NCI-H2081 treated with DMSO at 0.1 percent for 48 hours (cell line): ENCODE results near the gene TFCP2L1.

Experiments used
- DNase-seq: peaks from one replicate; lab custom pipeline; 2025; lab: John Stamatoyannopoulos, UW

TFCP2L1 gene

DNA sequence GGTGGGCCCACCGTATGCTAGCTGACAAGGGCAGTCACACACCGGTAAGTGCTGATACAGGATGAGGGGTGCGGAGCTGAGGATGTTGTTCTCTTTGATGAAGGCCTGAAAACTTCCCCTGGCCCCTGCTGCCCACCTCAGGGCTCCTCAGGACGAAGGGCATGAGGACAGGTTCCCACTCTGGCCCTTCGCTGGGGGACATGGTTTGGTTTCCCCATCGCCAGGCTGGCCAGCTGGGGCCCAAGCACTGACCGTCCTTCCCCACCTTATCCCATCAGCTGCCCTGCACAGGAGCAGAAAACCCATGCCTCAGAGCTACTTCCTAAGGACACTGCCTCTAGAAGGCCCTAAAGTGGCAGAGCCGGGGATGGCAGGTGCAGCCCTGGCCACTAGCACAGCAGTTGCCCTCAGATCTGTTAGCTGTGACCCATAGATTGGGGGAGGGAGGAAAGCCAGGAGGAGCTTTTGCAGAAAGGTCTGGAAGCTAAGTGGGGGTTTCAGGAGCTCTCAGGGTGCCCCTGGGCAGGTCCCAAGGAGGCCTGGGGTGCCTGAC lies 66.5 kb downstream of the TFCP2L1 start:
- DNase-seq = no peak

DNA sequence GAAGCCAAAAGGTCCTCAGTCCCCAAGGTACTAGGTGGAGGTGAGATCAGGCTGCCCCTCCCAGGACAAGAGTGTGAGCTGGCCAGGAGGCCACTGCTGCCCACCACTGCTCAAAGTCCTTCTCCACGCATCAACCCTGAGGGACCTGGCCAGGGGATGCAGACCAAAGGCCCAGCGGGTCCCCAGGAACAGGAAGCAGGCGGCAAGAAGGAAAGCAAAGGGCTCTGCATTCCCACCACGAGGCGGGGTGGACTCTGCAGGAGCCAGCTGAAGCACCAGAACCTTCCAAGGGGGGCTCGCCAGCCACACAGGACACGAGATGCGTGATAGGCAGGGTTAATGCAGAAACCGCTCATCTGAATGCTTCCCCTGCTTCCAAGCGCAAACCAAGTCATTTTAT lies 67.4 kb downstream of the TFCP2L1 start:
- DNase-seq = no peak

DNA sequence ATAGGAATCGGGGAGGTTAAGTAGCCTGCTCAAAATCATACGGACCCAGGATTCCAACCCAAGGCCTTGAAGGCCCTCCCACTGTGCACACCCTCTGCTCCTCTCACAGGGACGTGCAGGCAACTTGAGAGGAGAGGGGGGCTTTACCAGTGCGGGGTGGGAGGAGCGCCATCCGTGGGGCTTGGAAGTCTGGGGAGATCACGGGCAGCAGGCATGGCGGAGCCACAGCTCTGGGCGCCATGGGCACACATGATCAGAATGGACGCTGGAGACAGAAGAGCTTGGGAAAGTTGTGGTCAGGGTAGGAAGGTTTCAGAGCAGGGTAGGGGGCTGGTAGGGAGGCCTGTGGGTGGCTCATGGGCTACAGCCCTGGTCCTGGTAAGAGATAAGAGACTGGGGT lies 70.7 kb downstream of the TFCP2L1 start:
- no peak for DNase-seq

DNA sequence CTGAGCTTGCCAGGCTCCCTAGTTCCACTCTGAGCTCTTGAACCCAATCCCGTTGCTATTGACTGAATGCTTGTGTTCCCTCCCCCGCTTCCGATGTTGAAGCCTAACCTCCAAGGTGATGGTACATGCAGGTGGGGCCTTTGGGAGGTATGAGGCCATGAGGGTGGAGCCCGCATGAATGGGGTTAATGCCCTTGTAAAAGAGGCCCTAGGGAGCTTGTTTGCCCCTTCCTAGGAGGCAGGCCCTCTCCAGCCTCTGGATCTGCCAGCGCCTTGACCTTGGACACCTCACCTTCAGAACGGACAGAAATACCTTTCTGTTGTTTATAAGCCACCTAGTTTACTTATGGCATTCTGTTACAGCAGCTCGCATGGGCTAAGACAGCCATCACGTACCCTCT lies 71.6 kb downstream of the TFCP2L1 start:
- DNase-seq = no peak

DNA sequence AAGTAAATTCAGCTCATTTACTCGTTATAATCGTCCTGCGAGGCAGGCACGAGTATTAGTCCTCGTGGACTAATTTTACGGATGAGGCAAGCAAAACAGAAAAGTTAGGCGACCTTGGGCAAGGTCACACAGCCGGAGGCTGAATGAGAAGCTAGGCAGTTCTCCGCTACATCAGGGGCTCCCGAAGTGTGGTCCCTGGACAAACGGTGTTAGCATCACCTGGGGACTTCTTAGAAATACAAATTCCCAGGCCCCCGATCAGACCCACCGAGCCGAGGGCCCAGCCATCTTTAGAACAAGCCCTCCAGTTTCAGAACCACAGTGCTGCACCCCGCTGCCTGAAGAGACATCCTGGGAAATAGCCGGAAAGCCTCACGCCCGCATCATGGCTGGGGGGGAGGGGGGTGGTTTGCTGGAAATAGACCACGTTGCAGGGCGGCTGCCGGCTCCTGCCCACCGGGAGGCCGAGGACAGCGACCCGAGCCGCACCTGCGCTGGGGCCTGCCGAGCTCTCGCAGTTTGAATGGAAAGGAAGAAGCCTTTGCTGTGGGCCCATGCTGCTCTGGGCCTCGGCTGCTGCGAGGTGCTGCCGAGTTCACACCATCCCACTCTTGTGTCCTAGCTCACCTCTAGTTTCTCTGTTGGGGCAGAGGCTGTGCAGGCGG lies 72.2 kb downstream of the TFCP2L1 start:
- no peak for DNase-seq

DNA sequence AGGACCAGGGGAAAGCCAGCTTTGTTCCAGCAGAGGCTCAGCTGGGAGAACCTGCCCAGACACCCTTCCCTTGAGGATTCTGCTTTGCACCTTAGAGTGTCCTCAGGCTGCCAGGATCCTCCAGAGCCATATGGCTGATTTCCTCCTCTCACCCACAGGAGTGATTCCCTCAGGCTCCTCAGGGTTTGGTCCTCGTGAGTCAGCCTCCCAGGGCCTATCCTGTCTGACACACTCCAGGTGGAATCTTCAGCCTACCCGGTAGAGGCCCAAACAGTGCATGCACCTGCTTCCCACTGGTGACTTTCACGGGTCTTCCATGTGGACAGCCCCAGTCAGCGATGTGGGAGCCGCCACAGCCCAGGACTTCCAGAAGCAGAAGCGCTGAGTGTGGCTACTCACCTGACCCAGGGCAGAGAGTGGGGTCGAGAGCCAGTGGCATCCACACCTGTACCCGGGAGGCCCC lies 73.3 kb downstream of the TFCP2L1 start:
- DNase-seq = no peak

DNA sequence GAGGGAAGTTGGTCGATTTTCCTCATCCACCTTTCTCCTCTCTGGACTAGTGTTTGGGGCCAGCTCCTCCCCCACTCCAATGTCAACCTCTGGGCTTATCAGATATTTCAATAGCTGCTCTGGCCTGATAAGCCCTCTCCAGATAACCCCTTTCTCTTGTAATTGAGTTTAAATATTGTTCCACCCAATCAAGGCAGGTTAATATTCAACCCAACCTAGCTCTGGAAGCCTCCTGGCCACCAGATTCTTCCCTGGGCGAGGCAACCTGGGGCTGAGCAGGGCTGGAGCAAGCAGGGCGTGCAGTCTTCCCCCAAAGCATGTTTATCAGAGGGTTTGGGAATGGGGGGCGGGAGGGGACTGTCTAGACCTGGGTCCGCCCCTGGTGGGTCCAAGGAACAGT lies 73.8 kb downstream of the TFCP2L1 start:
- no peak for DNase-seq

DNA sequence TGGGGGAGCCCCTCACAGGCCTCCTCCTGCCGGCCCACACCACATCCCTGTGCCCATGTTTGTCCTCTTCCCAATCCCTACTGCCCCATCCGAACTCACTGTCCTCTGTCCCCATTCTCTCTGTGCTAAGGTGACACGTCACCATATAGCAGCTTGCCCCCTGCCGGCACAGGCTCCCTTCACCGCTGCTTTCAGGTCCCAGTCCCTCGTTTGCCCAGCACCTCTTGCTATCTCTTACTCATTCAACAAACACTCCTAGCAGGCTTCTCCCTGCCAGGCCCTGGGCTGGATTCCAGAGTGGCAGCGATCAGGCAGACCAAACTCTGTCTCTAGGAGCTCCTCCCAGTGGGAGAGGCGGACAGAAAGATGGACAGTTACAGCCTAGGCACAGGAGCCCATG lies 74.3 kb downstream of the TFCP2L1 start:
- DNase-seq = no peak

DNA sequence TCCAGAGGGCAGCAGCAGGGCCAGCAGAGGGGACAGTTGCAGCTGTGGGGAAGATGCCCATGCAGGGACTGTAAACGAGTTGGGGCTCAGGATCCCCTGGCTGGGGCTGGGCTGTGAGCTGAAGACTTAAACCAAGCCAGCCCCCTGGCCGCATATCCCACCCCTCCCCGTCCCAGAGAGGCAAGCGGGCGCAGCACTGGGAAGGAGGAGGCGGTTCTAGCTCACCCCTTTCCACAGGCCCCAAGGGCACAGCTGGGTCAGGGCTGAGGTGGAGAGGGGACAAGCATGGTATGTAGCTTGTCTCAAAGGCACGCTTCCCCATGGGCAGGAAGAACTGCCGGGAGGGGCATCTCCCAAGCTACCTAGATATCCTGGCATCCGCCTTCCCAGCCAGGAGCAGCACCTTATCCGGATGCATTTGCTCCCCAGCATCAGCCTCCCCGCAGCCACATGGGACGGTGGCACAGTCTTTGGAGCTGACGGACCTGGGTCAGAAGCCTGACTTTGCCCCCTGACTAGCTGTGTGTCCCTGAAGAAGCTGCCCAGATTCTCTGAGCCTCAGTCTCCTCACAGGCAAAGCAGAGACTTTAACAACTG lies 75.9 kb downstream of the TFCP2L1 start:
- DNase-seq = no peak

DNA sequence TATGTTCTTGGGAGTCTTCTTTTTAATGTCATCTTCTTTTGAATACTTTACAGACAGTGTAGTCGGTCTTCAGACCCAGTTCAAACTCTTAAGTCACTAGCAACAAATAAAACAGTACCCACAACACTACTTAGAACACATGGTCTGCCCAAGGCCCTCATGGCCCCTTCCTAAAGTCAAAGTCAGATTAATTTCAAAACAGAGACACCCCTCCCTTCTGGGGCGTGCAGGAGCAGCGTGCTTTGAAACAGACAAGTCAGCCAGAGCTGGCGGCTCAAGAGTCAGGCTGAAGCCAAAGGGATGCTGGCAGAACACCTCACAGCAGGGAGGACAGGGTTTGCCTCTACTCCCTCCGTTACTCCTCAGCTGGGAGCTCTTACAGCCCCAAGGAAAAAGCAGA lies 77.5 kb downstream of the TFCP2L1 start:
- DNase-seq = no peak

DNA sequence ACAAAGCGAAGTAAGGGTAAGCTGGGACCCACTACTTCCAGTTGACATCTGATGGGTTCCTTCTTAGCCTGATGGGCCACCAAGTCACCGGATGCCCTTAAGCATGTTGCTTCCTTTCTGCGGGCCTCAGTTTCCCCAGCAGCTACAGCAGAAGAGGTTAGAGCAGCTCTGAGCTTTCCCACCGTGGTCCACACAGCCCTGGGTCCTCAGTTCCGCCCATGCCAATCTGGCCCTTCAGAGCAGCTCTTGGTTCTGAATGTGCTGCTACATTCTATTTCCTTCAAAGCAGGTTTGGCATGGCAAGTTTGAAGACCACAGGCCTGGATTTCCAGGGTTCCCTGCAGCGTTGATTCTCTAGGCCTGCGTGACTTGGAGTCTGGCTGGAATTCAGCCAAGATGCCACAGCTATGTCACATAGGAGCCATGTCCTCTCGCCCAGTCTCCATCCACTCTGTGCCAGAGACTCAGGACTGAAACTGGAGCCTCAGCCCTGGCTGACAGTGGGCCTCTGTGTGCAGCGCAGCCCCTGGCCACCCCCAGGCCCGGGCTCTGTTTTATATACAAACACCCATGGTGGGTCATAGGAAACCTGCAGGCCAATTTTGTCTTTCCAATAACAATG lies 79.6 kb downstream of the TFCP2L1 start:
- DNase-seq = no peak

DNA sequence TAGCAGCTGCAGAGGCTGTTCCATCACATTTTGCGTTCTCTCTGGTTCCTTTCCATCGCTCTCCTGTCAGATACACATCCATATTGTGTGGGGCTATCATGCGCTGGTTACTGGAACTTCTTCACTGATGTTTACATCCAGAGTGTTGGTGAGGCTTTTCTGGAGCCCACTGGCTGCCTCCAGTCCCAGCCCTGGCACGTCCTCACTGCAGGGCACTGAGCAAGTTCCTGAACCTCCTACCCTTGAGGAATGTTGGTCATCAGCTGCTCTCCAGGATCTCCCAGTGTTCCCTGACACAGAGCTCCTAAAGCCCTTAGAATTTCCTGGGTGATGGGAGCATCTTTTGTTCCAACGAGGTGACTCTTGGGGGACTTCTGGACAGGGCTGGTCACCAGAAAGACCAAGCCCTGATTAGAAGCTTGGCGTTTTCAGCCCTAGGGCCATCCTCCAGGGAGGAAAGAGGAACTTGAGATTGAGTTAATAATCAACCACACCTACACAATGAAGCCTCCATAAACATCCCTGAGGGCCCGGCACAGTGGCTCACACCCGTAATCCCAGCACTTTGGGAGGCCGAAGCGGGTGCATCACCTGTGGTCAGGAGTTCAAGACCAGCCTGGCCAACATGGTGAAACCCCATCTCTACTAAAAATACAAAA lies 81.3 kb downstream of the TFCP2L1 start:
- DNase-seq = no peak

DNA sequence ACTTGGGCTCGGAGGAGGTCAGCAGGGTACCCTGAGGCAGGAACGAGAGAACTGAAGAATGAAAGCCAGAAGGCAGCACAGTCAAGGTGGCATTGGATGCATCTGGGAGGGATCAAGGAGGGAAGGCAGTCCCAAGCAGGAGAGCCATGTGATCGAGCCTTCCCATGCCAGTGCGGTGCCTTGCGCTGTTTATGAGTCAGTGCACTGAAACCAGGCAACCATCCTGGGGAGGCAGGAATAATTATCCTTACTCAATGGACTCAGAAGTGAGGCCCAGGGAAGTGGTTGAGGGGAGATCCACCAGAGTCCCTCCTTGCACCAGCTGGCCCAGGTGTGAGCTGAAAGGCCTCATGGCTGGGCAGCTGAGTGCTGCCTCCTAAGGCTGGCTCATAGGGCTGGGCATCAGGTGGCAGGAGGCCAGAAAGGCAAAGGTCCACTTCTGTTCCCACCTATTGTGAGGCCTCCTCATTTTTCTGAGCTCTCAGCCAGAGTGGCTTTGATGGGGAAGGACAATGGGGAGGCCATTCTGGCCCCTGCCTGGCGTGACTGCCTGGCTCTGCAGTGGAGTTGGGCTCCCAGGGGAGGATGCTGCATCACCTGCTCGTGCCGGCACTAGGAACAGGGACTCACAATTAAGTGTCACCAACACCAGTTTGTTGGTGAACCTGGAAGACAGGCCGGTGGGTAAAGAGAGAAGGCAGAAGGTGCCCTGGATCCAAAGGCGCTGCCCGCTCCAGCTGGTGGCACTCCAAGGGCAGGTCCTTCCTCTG lies 82.3 kb downstream of the TFCP2L1 start:
- no peak for DNase-seq

DNA sequence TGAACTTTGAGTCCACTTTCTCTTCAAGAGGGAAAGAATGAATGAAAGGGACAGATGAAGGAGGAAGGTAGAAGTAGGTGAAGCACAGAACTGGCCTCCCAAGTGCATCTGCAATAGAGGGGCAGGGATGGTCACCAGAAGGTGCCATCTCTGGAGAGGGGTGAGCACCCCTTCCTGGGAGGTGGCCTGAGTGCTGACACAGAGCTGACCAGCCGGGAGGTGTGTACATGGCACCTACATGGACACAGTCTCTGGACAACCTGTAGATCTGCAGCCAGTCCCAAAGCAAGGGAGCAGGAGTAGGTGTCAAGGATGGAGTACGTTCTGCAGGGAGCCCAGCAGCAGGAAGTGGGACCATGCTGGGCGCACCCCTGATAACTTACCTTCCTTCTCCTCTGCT lies 83.2 kb downstream of the TFCP2L1 start:
- no peak for DNase-seq

DNA sequence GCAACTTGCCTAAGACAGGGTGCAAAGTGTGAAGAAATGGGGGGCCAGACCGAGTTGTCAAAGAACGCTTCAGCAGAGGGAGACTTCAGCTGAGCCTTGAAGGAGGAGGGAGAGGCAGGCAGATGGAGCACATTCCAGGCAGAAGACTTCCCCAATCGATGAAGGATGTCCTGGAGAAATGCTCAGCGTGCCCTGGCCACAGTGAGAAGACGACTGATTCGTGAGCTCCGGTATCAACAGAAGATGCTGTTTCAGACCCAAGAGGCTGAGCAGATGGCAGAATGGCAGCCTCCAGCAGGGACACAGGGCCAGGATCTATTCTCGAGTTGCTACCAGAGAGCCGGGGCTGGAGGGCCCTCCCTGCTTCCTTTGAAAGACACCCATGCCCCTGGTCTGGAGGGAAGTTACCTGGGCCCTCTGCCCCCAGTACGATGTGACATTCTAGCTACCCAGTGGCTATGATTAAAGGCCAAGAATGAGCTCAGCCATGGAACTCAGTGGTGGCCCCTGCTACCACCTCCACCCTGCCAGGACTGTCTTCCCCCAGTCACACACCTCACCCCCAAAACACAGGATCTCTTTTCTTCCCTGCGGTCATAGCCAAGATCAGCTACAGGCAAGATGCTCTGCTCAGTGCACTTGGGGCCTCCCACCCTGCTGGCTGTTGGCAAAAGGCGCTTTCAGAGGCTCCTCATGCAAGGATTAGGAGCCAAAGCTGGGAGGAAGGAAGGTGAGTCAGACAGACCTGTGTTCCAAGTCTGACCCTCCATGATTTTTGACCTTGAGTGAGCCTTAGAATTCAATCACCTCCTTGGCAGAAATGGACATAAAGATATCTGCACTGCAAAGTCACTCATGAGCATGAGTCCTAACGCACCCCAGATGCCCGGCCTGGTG lies 84.3 kb downstream of the TFCP2L1 start:
- DNase-seq = no peak

DNA sequence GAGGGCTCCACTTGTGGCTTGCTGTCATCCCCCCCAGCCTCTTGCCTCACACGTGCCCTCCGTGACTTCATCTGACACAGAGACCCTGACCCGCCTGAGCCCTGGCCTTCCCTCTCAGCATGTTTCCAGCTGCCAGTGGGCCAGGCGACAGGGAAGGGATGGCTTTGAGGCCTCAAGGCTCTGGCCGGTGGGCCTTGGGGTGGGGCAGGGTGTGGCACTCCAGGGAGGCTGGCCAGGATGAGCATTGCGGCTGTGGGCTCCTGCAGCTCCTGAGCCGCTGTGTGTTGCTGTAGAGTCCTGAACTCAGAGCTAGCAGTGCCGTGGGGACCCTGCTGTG lies 85.0 kb downstream of the TFCP2L1 start:
- no peak for DNase-seq

DNA sequence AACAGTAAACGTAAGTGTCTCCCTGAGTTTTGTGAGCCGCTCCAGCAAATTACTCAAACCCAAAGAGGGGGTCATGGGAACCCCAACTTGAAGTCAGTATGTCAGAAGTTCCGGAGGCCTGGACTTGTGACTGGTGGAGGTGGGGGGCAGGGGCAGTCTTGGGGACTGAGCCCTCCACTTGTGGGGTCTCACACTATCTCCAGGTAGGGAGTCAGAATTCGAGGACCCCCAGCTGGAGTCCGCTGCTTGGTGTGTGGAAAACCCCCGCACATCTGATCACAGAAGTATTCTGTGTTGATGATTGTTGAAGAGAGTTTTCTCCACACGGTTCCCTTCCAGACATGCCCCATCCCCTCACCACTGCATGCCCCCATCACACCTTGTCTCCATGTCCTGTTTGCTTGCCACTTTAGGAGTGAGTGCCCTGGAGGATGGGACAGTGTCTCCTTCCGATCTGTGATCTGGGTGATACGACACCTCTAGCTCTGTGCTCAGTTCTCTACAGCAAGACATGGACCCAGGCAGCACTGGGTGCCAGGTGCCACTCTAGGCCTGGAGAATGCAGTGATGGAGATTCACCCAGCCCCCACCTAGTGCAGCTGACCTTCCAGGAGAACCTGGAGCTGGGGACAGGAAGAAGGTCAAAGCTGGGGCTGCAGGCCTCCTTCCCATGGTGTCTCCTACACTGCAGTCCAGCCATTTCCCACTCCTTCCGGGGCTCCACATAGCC lies 85.6 kb downstream of the TFCP2L1 start:
- no peak for DNase-seq

DNA sequence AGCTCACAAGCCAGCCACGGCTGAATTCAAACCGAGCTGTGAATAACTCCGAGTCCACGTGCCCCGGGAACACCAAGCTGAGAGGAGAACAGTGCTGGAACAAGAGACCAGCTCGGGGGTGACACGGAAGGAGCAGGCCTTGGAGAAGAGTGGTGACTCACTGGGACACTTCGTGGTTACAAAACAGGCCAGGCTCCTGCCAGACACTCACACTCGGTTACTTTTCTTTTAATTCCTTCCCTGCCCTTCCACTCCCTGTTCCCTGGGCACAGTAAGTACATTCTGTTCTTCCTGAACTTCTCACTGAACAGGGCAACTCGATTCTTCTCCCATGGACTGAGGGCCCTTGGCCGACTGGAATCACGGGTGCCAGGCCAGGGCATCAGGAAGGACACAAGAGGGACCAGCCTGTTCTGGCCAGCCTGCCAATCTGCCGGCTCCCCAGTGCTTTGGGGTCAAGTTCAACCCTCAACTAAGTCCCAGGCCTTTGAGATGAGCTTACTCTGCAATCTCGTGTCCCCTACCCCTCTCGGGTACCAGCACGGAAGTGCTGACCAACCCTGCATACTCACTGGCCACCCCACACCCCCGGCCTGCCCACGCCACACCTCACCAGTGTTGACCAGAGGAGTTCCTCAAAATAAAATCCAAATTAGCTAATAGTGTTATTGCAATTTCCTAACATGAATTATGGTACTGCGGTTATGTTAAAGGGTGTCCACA lies 87.5 kb downstream of the TFCP2L1 start:
- DNase-seq = no peak

DNA sequence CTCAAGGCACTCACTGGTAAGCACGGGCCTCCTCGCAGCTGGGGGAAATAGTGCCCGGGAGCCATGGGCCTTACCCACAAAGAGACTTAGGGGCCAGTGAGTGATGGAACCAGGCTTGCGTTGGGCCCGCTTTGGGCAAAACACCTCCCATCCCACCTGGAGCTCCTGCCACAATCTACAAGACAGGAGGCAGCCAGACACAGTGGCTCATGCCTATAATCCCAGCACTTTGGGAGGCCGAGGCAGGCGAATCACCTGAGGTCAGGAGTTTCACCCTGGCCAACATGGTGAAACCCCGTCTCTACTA lies 88.2 kb downstream of the TFCP2L1 start:
- DNase-seq = no peak
